NT2/D1 (cell line): Measurements from ENCODE around the gene SQSTM1.

Experiments
- SUZ12 ChIP-seq: IDR thresholded peaks from 2 replicates; pipeline ENCODE4 v1.6.1; 2011; ENCODE audit not compliant: insufficient read length, insufficient read depth; ENCODE audit errors: extremely low read depth
- YY1 ChIP-seq: IDR thresholded peaks from 2 replicates; pipeline ENCODE4 v1.6.1; 2011; ENCODE audit not compliant: insufficient read length, insufficient read depth
- ZNF274 ChIP-seq: IDR thresholded peaks from 2 replicates; pipeline ENCODE4 v1.6.1; 2011; ENCODE audit warnings: mild to moderate bottlenecking, low read depth, low read length

DNA sequence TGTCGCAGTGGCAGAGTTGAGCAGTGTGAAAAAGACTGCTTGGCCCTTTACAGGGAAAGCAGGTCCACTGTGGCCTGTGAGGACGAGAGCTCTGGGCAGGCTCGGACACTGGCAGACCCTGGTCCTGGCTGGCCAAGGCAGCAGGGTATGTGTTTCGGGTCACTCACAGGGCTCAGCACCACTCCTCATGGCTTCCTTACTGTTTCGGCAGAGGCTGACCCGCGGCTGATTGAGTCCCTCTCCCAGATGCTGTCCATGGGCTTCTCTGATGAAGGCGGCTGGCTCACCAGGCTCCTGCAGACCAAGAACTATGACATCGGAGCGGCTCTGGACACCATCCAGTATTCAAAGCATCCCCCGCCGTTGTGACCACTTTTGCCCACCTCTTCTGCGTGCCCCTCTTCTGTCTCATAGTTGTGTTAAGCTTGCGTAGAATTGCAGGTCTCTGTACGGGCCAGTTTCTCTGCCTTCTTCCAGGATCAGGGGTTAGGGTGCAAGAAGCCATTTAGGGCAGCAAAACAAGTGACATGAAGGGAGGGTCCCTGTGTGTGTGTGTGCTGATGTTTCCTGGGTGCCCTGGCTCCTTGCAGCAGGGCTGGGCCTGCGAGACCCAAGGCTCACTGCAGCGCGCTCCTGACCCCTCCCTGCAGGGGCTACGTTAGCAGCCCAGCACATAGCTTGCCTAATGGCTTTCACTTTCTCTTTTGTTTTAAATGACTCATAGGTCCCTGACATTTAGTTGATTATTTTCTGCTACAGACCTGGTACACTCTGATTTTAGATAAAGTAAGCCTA is 15.7 kb downstream of the SQSTM1 start:
- TF ChIP-seq ZNF274 (no peak), YY1 (no peak), SUZ12 (no peak)
